22Rv1 (cell line): Measurements from ENCODE around the gene STK38.
"Not testable (repeated sequence)": the region's sequence is repeated elsewhere in the genome, so short reads cannot be mapped to it uniquely, and the experiment has no call there.

ENCODE experiments used
- H3K27ac ChIP-seq: fragments of 450-650 bp; 2 replicates; pipeline ENCODE4 v1.5.1; 2017
- ZFX ChIP-seq: fragments of 450-650 bp; IDR thresholded peaks from 2 replicates; pipeline ENCODE4 v1.6.1; 2017; ENCODE audit warnings: antibody characterized with exemption, borderline replicate concordance
- TF ChIP-seq, protein P1 (sequence below): fragments of 450-650 bp; IDR thresholded peaks from 2 replicates; pipeline ENCODE4 v1.5.1; 2017; ENCODE audit warnings: mild to moderate bottlenecking

STK38 gene

DNA sequence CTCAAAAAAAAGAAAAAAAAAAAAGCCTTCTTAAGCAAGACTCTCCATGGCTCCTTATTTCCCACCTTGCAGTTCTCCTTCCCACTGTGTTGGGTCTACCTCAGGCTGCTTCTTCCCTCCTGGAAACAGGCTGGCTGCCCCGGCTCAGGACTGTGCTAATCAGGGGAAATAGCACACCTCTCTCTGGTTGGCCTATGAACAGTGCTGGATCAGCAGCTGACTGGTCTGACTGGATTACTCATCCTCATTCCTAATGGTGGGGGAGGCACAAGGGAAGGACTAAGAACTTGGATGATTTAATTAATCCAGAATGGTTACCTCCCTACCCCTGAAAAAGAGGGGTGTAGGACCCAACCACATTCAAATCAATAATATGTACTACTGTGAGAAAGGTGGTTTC is 43.0 kb upstream of the STK38 start:
- no peak for TF ChIP-seq ZFX
- no peak overlapping the region for H3K27ac ChIP-seq

DNA sequence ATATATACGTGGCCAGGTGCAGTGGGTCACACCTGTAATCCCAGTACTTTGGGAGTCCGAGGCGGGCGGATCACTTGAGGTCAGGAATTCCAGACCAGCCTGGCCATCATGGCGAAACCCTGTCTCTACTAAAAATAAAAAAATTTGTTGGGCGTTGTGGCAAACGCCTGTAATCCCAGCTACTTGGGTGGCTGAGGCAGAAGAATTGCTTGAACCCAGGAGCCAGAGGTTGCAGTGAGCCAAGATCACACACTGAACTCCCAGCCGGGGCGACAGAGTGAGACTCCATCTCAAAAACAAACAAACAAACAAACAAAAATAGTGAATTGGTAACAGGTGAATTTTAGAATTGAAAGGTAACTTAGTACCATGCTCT is 41.7 kb upstream of the STK38 start:
- H3K27ac ChIP-seq, result not testable (repeated sequence)

DNA sequence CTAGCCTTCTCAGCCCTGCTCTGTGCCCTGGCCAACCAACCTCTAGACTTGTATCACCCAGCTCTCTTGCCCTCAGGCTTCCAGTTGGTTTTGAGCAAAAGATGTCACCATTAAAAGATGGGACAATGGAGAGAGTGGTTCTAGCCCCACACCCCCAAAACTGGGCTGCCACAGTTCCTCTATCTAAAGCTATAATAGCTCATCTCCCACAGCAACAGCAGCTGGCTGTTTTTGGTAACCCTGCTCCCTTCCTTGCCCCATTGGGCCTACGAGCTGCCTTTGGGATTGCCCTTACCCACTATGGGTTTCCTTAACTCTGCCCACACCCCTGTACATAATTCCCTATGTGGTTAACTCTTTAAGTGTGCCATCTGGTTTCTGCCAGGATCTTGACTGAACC is 39.3 kb upstream of the STK38 start:
- TF ChIP-seq, protein P1, sequence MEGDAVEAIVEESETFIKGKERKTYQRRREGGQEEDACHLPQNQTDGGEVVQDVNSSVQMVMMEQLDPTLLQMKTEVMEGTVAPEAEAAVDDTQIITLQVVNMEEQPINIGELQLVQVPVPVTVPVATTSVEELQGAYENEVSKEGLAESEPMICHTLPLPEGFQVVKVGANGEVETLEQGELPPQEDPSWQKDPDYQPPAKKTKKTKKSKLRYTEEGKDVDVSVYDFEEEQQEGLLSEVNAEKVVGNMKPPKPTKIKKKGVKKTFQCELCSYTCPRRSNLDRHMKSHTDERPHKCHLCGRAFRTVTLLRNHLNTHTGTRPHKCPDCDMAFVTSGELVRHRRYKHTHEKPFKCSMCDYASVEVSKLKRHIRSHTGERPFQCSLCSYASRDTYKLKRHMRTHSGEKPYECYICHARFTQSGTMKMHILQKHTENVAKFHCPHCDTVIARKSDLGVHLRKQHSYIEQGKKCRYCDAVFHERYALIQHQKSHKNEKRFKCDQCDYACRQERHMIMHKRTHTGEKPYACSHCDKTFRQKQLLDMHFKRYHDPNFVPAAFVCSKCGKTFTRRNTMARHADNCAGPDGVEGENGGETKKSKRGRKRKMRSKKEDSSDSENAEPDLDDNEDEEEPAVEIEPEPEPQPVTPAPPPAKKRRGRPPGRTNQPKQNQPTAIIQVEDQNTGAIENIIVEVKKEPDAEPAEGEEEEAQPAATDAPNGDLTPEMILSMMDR, result no peak
- TF ChIP-seq ZFX, result no peak
- H3K27ac ChIP-seq, result no peak overlapping the region

DNA sequence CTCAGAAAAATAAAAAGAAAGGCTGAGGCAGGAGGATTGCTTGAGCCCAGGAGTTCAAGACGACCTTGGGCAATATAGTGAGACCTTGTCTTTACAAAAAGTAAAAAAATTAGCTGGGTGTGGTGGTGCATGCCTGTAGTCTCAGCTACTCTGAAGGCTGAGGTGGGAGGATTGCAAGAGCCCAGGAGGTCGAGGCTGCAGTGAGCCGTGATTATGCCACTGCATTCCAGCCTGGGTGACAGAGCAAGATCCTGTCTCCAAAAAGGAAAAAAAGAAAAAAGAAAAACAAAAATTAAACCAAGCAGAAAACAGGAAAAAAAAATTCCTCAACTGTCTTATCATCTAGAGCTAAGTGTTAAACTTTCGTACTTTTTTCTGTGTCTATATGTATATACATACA is 34.4 kb upstream of the STK38 start:
- no peak overlapping the region for H3K27ac ChIP-seq
- TF ChIP-seq, protein P1, result no peak

DNA sequence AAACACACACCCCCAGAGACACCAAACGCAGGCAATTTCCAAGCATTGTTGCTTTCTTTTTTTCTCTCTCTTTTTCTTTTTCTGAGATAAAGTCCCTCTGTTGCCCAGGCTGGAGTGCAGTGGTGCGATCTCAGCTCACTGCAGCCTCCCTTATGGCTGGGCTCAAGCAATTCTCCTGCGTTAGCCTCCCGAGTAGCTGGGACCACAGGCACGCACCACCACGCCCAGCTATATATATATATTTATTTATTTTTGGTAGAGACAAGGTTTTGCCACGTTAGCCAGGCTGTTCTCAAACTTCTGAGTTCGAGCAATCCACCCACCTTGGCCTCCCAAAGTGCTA is 32.9 kb upstream of the STK38 start:
- no peak overlapping the region for H3K27ac ChIP-seq
- TF ChIP-seq, protein P1, result no peak
- no peak for TF ChIP-seq ZFX

DNA sequence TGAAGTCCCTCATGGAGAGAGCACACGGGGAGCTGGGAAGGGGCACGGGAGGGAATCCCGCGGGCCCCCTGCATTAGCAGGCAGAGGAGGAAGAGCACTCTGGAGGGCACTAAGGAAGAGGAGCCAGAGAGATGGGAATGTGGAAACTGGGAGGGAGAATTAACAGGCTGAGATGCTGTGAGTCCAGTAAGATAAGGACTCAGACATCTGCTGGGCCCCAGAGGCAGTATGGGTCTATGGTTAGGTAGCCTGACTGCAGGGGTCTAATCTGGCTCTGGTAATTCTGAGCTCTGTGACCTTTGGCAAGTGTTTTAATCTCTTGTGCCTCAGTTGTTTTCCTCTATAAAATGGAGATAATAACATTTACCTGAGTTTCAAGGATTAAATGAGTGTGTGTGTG is 31.2 kb upstream of the STK38 start:
- TF ChIP-seq, protein P1, result no peak
- no peak for TF ChIP-seq ZFX
- no peak overlapping the region for H3K27ac ChIP-seq

DNA sequence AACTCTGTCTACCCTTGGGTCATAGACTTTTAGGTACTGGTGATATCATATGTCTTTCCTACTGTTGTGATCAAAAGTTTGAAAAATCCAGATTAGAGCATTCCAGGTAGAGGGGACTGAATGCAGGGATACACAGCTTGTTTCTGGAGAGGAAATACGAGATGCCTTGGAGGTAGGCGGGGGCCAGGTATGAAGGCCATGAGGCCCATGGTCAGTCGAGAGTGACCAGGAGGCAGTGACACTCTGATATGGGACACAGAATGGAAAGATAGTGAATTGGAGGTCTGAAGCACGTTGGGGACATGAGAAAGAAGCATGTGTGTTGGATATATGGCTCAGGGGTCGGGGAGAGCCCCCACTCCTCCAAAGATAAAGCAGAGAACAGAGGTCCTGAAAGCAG is 30.8 kb upstream of the STK38 start:
- TF ChIP-seq, protein P1, result no peak
- TF ChIP-seq ZFX, result no peak
- no peak overlapping the region for H3K27ac ChIP-seq

DNA sequence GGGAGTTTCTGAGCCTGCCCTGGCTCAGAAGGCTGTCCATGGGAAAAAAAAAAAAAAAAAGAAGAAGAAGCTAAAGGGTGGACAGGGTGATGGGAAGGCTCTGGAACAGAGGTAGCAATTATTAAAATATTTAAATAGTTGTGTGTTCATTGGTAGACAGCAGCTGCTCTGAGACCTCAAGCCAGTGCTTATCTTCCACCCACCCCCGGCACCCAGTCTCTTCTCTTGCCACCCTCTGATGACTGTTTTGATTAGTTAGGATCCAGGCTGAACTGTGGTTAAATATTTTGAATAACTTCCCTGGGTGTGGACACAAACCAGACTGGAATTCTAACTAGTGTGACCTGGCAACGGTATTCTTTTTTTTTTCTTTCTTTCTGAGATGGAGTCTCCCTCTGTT is 30.0 kb upstream of the STK38 start:
- TF ChIP-seq, protein P1, result no peak
- TF ChIP-seq ZFX, result no peak
- no peak overlapping the region for H3K27ac ChIP-seq

DNA sequence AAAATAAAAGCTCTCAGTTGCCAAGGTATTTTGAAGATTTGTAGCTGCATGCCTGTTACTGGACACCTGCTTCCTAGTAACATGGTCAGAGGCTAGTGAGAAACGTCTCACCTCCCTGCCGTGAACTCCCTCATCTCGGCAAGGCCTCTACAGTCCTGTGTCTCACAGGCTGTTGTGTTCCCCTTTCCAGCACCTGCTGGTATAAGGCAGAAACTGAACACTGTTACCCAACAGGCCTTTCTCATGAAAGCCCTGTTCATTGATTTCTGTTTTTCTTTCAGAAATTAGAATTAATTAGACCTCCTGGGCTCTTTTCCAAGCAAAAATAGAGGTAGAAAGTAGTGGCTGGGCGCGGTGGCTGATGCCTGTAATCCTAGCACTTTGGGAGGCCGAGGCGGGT is 29.3 kb upstream of the STK38 start:
- TF ChIP-seq ZFX, result no peak
- TF ChIP-seq, protein P1, result no peak
- H3K27ac ChIP-seq, result no peak overlapping the region
